ENCODE results near the gene YY1AP1.

DNA sequence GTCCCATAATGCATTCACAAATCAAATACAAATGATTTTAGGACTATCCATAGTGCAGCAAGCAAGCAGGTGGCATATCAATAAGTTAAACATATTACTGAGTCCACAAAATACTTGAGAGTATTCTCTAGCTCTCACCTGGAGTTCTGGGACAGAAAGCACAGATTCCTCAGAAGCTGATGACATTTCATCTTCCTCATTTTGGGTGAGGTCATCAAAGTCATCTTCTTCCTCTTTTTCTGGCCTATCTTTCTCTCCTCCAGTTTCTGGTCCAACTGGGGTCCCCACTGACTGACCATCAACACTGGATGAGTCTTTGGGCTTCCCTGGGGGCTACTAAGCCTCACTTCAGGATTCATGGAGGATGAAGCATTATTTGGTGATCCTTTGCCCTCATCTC lies 38.9 kb downstream of the YY1AP1 start:
- no peak for TF ChIP-seq FOSL2 (IDR thresholded peaks at IDR 0.05)
- TF ChIP-seq FOSL2 (CRISPR knock-in tag; IDR thresholded peaks at IDR 0.05), result no peak
- TF ChIP-seq, protein P1, sequence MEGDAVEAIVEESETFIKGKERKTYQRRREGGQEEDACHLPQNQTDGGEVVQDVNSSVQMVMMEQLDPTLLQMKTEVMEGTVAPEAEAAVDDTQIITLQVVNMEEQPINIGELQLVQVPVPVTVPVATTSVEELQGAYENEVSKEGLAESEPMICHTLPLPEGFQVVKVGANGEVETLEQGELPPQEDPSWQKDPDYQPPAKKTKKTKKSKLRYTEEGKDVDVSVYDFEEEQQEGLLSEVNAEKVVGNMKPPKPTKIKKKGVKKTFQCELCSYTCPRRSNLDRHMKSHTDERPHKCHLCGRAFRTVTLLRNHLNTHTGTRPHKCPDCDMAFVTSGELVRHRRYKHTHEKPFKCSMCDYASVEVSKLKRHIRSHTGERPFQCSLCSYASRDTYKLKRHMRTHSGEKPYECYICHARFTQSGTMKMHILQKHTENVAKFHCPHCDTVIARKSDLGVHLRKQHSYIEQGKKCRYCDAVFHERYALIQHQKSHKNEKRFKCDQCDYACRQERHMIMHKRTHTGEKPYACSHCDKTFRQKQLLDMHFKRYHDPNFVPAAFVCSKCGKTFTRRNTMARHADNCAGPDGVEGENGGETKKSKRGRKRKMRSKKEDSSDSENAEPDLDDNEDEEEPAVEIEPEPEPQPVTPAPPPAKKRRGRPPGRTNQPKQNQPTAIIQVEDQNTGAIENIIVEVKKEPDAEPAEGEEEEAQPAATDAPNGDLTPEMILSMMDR (IDR thresholded peaks at IDR 0.05), result no peak
- no peak for TF ChIP-seq SREBF2 (IDR thresholded peaks at IDR 0.05)
- TF ChIP-seq EP300 (IDR thresholded peaks at IDR 0.05), result no peak
- TF ChIP-seq, protein P2, sequence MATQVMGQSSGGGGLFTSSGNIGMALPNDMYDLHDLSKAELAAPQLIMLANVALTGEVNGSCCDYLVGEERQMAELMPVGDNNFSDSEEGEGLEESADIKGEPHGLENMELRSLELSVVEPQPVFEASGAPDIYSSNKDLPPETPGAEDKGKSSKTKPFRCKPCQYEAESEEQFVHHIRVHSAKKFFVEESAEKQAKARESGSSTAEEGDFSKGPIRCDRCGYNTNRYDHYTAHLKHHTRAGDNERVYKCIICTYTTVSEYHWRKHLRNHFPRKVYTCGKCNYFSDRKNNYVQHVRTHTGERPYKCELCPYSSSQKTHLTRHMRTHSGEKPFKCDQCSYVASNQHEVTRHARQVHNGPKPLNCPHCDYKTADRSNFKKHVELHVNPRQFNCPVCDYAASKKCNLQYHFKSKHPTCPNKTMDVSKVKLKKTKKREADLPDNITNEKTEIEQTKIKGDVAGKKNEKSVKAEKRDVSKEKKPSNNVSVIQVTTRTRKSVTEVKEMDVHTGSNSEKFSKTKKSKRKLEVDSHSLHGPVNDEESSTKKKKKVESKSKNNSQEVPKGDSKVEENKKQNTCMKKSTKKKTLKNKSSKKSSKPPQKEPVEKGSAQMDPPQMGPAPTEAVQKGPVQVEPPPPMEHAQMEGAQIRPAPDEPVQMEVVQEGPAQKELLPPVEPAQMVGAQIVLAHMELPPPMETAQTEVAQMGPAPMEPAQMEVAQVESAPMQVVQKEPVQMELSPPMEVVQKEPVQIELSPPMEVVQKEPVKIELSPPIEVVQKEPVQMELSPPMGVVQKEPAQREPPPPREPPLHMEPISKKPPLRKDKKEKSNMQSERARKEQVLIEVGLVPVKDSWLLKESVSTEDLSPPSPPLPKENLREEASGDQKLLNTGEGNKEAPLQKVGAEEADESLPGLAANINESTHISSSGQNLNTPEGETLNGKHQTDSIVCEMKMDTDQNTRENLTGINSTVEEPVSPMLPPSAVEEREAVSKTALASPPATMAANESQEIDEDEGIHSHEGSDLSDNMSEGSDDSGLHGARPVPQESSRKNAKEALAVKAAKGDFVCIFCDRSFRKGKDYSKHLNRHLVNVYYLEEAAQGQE (IDR thresholded peaks at IDR 0.05), result no peak
- no peak for TF ChIP-seq POLR2A (IDR thresholded peaks at IDR 0.05; ENCODE audit: low read length)
- no peak for TF ChIP-seq RFX5 (IDR thresholded peaks at IDR 0.05)
- TF ChIP-seq JUN (IDR thresholded peaks at IDR 0.05), result no peak
- TF ChIP-seq KDM1A (IDR thresholded peaks at IDR 0.05; ENCODE audit: low read depth), result no peak
- TF ChIP-seq, protein P3, sequence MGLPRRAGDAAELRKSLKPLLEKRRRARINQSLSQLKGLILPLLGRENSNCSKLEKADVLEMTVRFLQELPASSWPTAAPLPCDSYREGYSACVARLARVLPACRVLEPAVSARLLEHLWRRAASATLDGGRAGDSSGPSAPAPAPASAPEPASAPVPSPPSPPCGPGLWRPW (IDR thresholded peaks at IDR 0.05), result no peak
- no peak for TF ChIP-seq CBX2 (IDR thresholded peaks at IDR 0.05; ENCODE audit: borderline replicate concordance, low read depth)
- no peak for TF ChIP-seq RARB (CRISPR knock-in tag; IDR thresholded peaks at IDR 0.05)

Data from A549 (cell line).